ENCODE measurements around the gene SH3TC1. TPM values are rescaled to one million over a fixed set of nuclear protein-coding genes. Genes with fewer than 3 reads are reported as not detected.

The SH3TC1 gene
- total and polyA plus RNA-seq, 4 donors = 6.5 to 34.6 (median 25.8) TPM

- TF ChIP-seq FOXA2 (IDR thresholded peaks at IDR 0.05) (no peak), REST (IDR thresholded peaks at IDR 0.05) (no peak)
- peaks cover 2 to 15% (median 5%) of the 10 kb centered on the region in 4 donors for H3K4me1 ChIP-seq (ENCODE audit: control insufficient read depth in 4 of 4, insufficient read depth in 4 of 4, low read length in 3 of 4)
- no peaks in the 10 kb centered on the region for H3K9me3 ChIP-seq (ENCODE audit: control insufficient read depth in 4 of 4, low read length in 3 of 4)
- H3K9ac ChIP-seq (ENCODE audit: low read depth in 1 of 2, low read length in 2 of 2) = no peak overlapping the region
- no peaks in the 10 kb centered on the region for H3K27me3 ChIP-seq (ENCODE audit: control insufficient read depth in 4 of 4, insufficient read depth in 4 of 4, low read length in 3 of 4)
- H3K27ac ChIP-seq (ENCODE audit: low read depth in 1 of 2, low read length in 2 of 2) = no peak overlapping the region
- H3K36me3 ChIP-seq (ENCODE audit: control insufficient read depth in 4 of 4, insufficient read depth in 3 of 4, low read depth in 1 of 4, low read length in 3 of 4) = peaks cover 3 to 27% (median 11%) of the 10 kb centered on the region in 4 donors
- no peak for DNase-seq (ENCODE audit: low spot score)
- H3K4me3 ChIP-seq (ENCODE audit: low read depth in 1 of 3, low read length in 3 of 3) = no peak overlapping the region
- WGBS = 90% methylated on average over 14 of the region's 14 CpGs
These were observed 42.2 kb downstream of the SH3TC1 start for GRCh38 chr4:8241211-8241779.

GRCh38 chr4:8241895-8242696 lies 43.0 kb downstream of the SH3TC1 start:
- peaks cover 7 to 23% (median 11%) of the 10 kb centered on the region in 4 donors for H3K4me1 ChIP-seq (ENCODE audit: control insufficient read depth in 4 of 4, insufficient read depth in 4 of 4, low read length in 3 of 4)
- H3K4me3 ChIP-seq (ENCODE audit: low read depth in 1 of 3, low read length in 3 of 3) = no peak overlapping the region
- WGBS = 36% methylated on average over 29 of the region's 29 CpGs
- H3K9ac ChIP-seq (ENCODE audit: low read depth in 1 of 2, low read length in 2 of 2) = no peak overlapping the region
- TF ChIP-seq HNF4A (conservative IDR thresholded peaks at IDR 0.05) = no peak
- TF ChIP-seq SP1 (IDR thresholded peaks at IDR 0.05) = peak; percentile 40
- TF ChIP-seq EGR1 (IDR thresholded peaks at IDR 0.05; ENCODE audit: low read depth in 2 of 2) = no peak
- peak; percentile 12 for TF ChIP-seq REST (IDR thresholded peaks at IDR 0.05)
- TF ChIP-seq CTCF (IDR thresholded peaks at IDR 0.05; ENCODE audit: low read depth, low read length, missing input control) = peak; percentile 88
- TF ChIP-seq ATF3 (IDR thresholded peaks at IDR 0.05) = no peak
- TF ChIP-seq NR2F2 (IDR thresholded peaks at IDR 0.05) = peak; percentile 68
- peak; percentile 89 to 95 for TF ChIP-seq RAD21 (IDR thresholded peaks at IDR 0.05)
- TF ChIP-seq GABPA (IDR thresholded peaks at IDR 0.05 in 1 of 2, conservative IDR thresholded peaks at IDR 0.05 in 1 of 2) = no peak
- TF ChIP-seq TAF1 (conservative IDR thresholded peaks at IDR 0.05) = no peak
- peak in 1 of 2 donors; percentile 61 for TF ChIP-seq RXRA (IDR thresholded peaks at IDR 0.05)
- TF ChIP-seq HNF4G (IDR thresholded peaks at IDR 0.05) = no peak
- H3K27ac ChIP-seq (ENCODE audit: low read depth in 1 of 2, low read length in 2 of 2) = peak overlapping the region in 1 of 2 donors; percentile 36
- no peaks in the 10 kb centered on the region for H3K27me3 ChIP-seq (ENCODE audit: control insufficient read depth in 4 of 4, insufficient read depth in 4 of 4, low read length in 3 of 4)
- no peaks in the 10 kb centered on the region for H3K9me3 ChIP-seq (ENCODE audit: control insufficient read depth in 4 of 4, low read length in 3 of 4)
- peak; percentile 91 for DNase-seq (ENCODE audit: low spot score)
- H3K36me3 ChIP-seq (ENCODE audit: control insufficient read depth in 4 of 4, insufficient read depth in 3 of 4, low read depth in 1 of 4, low read length in 3 of 4) = peaks cover 3 to 20% (median 7%) of the 10 kb centered on the region in 4 donors
